NCI-H1417 treated with DMSO at 0.1 percent for 48 hours (cell line): ENCODE data around the gene KRTAP12-2.
"Not testable (repeated sequence)": the region's sequence is repeated elsewhere in the genome, so short reads cannot be mapped to it uniquely, and the experiment has no call there.

Source experiments
- DNase-seq: peaks from one replicate; lab custom pipeline; 2025; lab: John Stamatoyannopoulos, UW

Gene KRTAP12-2

DNA sequence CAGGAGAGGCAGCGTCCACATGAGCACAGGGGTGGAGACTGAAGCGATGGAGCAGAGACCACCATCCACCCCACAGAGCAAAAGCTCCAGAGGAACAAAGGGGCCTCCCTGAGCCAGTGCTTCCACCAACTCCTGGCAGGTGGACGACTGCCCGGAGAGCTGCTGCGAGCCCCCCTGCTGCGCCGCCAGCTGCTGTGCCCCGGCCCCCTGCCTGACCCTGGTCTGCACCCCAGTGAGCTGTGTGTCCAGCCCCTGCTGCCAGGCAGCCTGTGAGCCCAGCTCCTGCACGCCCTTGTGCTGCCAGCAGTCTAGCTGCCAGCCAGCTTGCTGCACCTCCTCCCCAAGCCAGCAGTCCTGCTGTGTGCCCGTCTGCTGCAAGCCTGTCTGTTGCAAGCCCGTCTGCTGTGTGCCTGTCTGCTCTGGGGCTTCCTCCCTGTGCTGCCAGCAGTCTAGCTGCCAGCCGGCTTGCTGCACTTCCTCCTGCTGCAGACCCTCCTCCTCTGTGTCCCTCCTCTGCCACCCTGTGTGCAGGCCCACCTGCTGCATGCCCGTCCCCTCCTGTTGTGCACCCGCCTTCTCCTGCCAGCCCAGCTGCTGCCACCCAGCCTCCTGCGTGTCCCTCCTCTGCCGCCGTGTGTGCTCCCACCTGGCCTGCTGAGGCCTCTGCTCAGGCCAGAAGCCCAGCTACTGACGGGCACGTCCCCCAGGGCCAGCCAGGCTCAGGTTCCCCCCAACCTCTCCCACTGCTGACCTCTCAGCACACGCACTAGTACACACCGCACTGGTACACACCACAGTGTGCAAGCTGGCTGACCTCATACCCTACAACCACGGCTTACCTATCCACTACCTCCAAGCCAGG, 35.6 kb upstream of the KRTAP12-2 start:
- no peak for DNase-seq

GRCh38 chr21:44701541-44701940, 34.8 kb upstream of the KRTAP12-2 start:
- DNase-seq, result no peak

GRCh38 chr21:44701023-44701400, 34.3 kb upstream of the KRTAP12-2 start:
- DNase-seq, result no peak

DNA sequence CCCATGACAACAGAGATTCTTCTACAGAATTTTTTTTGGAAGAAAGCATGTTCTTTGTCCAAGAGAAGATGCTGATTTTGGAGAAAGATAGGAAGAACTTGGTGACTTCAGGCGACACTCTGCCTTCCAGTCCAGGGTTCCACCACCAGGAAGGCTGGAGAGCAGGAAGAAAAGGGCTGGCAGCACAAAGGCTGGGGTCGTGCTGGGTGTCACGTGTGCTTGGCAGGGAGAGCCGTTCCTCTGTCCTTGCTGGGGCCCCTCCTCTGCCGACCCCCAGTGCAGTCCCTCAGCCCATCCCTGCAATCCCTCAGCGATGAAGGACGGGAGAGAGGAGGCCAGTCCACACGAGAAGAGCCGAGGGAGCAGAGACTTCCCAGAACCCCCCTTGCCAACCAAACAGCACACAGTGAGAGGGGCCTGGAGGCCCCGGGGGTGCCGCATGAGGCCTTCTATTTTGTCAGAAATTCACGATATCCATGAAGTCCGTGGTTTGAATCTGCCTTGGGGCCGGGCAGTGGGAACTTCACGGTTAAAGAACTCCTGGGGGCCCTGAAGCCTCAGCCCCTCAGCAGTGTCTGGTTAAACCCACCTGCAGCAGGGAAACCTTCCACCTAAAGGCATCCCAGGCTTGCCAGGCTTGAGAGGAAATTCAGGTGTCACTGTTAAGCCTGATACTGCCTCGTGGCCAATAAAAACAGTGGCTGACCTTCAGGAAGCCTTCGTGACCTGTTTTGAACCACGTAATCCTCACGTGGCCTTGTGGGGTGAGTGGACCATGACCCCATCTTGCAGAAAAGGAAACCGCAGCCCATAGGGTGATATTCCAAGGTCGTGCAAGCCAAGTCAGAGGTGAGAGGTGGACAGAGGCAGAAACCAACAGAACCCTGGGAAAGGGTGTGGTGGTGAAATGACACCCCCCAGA, 33.6 kb upstream of the KRTAP12-2 start:
- no peak for DNase-seq

DNA sequence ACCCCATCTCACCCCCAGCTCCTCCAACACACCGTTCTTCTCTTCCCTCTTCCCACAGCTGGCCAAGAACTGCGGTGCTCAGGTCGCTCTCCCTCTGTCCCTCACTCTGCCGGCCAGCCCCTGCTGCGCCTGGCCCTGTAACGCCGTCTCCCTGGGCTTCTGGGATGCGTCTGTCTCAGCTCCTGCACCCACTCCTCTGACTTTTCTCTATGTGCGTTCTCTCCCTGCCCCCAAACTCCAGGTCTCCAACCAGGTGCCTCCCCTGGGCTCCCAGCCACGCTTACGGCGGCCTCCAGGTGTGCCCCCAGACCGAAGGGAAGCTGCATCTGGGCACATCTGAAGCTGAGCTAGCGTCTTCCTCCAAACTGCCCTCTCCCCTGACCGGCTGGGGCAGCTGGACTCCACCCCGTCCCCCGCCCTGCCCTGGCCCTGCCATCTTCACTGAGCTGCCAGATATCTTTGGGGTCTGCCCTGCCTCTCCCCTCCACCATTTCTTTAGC, 32.8 kb upstream of the KRTAP12-2 start:
- DNase-seq, result no peak

- no peak for DNase-seq
Observed at GRCh38 chr21:44697811-44698734, 31.3 kb upstream of the KRTAP12-2 start.

GRCh38 chr21:44697172-44697810, 30.6 kb upstream of the KRTAP12-2 start, which contains the start of gene KRTAP10-12:
Gene KRTAP10-12 (plus strand): TSS chr21:44697172. CDS start chr21:44697202, 30 bp downstream.
- not testable (repeated sequence) for DNase-seq

GRCh38 chr21:44696572-44696971, 29.8 kb upstream of the KRTAP12-2 start:
- no peak for DNase-seq

DNA sequence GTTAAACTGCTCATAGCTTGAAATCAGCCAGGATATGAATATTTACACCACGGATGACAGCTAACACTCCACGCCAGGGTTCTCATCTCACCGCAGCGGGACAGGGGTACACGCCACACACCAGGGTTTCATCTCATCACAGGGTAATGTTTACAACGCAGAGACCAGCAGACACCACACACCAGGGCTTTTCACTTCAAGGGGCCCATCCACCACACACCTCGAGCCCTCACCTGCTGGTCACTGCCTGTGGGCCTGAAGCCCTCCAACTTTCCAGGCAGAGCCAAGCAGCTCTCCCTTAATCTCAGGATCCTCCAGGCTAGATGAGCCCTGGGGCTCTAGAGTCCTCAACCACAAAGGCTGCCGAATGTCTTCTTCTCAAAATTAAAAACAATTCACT, 28.9 kb upstream of the KRTAP12-2 start:
- no peak for DNase-seq

GRCh38 chr21:44695184-44695583, 28.5 kb upstream of the KRTAP12-2 start:
- DNase-seq, result no peak

DNA sequence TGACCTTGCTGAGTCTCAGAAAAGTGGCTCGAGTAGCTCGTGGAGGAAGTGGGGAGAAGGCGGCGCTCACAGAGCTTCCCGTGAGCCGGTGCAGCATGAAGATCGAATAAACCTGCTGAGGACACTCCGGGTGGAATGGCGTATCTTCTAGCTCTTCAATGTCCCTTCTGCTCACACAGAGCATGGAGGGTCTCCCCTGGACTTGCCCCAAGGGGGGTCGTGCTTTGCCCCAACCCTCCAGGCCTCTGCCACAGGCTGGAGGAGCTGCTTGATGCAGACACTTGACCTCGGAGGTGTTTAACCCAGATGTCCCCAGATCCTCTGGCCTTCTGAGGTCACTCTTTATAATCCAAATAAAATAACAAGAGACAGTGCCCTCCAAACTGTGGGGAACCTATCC, 28.0 kb upstream of the KRTAP12-2 start:
- no peak for DNase-seq

GRCh38 chr21:44692798-44693512, 26.2 kb upstream of the KRTAP12-2 start:
- DNase-seq, result no peak

DNA sequence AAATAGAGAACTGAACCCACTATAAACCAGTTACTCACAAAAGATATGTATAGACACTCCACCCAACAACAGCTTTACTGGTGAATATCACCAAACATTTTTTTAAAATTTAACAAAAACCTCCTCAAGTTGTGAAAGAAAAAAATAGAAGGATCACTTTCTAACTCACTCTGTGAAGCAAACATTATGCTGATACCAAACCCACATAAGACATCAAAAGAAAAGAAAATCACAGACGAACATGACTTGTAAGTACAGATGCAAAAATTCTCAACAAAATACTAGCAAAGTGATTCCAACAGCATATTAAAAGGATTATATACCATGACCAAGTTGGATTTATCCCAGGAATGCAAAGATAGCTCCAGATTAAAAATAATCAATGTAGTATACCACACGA, 25.0 kb upstream of the KRTAP12-2 start:
- DNase-seq, result no peak

- not testable (repeated sequence) for DNase-seq
Observed at GRCh38 chr21:44689740-44690139, 23.0 kb upstream of the KRTAP12-2 start.

- no peak for DNase-seq
Observed at GRCh38 chr21:44687671-44688070, 20.9 kb upstream of the KRTAP12-2 start.

DNA sequence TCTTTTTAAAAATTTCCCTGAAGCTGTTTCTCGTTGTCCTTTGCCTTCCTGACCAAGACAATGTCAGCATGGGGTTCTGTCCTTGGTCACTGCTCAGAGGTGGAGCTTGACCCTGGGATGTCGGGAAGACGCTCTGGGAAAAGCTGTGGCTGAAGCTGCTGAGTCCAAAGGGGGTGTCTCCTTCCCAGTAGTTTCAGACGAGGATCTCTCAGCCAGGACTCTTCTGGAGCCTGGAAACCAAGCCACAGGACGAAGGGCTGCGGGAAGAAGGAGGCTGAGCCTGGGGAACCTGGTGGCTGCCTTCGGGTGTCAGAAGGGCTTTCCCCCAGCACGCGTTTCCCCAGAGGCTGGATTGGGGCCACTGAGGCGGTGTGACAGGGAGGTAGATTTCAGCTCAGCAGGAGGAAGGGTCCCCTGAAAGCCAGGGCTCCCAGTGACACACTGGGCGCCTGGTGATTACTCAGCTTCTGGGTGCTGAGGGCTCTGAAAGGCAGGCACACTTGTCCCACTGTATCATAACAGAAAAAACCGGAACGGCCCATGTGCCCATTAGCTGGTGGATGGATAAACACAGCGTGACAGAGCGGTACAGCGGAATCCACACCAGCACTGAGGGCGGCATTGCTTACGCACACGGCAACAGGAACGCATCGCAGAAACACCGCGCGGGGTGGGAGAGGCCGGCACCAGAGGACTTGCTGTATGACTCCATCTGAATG, 20.3 kb upstream of the KRTAP12-2 start:
- no peak for DNase-seq

DNA sequence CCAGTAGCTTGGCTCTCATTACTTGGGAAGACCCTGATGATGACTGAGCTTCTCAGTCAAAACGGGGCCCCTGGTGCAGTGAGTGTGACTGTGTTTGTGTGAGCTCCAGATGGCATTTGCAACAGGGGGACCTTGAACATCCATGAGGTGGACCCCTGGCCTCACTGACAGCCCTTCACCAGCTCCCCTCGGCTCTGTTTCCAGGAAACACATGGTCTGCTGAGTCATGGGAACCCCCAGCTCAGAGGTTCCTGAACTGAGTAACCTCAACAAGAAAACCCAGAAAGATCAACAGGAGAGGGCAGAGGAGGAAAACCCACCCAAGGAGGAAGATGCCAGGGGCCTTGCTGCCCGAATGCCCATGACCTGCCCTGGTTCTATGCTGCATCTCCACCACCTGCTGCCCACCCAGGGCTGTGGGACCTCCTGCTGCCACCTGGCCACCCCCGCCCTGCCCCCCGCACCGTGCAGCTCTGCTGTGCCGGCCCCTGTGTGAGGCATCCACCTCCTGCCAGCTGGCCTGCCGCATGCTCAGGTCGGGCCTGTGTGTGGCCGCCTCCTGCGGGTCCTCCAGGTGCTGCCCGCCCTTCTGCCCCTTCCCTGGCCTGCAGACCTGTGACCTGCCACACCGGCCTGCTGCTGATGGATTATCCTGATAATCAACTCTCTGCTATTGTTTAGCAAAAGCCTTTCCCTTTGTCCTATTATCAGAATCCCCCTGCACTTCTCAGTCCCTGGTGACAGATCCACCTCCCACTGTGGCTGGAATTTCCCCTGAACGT, 19.5 kb upstream of the KRTAP12-2 start:
- no peak for DNase-seq

DNA sequence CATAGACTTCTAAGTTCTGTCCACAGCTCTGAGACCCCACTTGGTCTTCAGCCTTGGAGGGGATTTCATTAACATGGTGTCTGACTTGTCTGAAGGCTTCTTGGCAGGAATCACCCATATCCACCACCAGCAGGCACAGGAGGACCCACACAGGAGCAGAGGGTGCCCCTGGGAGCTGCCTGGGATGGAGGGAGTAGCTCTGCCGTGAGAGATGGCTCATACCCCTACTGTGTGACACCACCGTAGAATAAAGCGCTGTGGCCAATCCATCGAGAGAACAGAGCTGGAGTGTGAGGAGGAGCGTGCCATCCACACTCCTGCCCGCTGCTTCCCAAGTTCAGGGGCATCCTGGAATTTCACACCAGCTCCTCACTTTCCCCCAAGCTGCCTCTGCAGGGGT, 18.3 kb upstream of the KRTAP12-2 start:
- not testable (repeated sequence) for DNase-seq

- no peak for DNase-seq
Observed at GRCh38 chr21:44684483-44684882, 17.8 kb upstream of the KRTAP12-2 start.
